ENCODE measurements around the gene GOLGA6L10.
"Not testable (repeated sequence)": the region's sequence is repeated elsewhere in the genome, so short reads cannot be mapped to it uniquely, and the experiment has no call there.

- not testable (repeated sequence) for TF ChIP-seq EZH2 (IDR thresholded peaks at IDR 0.05; ENCODE audit: insufficient read depth, low read length); CTCF (IDR thresholded peaks at IDR 0.05; ENCODE audit: insufficient read depth, low read depth, low read length)
Observed at GRCh38 chr15:82395788-82396187, 46.5 kb upstream of the GOLGA6L10 start.

Data from astrocyte (in vitro differentiated cells and primary cell).